ENCODE measurements around the gene PPRC1.

GRCh38 chr10:102123223-102123622 is 9.6 kb upstream of the PPRC1 start:
- no peak for TF ChIP-seq CTCF (IDR thresholded peaks at IDR 0.05)
- no peak for TF ChIP-seq EZH2 (IDR thresholded peaks at IDR 0.05)

Measured in neural progenitor cell (in vitro differentiated cells).